ENCODE data around the gene ZNF423.

- TF ChIP-seq, protein P1, sequence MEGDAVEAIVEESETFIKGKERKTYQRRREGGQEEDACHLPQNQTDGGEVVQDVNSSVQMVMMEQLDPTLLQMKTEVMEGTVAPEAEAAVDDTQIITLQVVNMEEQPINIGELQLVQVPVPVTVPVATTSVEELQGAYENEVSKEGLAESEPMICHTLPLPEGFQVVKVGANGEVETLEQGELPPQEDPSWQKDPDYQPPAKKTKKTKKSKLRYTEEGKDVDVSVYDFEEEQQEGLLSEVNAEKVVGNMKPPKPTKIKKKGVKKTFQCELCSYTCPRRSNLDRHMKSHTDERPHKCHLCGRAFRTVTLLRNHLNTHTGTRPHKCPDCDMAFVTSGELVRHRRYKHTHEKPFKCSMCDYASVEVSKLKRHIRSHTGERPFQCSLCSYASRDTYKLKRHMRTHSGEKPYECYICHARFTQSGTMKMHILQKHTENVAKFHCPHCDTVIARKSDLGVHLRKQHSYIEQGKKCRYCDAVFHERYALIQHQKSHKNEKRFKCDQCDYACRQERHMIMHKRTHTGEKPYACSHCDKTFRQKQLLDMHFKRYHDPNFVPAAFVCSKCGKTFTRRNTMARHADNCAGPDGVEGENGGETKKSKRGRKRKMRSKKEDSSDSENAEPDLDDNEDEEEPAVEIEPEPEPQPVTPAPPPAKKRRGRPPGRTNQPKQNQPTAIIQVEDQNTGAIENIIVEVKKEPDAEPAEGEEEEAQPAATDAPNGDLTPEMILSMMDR (conservative IDR thresholded peaks at IDR 0.05; ENCODE audit: low read depth in 2 of 2), result no peak
- no peak for TF ChIP-seq EZH2phosphoT487 (IDR thresholded peaks at IDR 0.05; ENCODE audit: unreplicated experiment)
- no peak for TF ChIP-seq JUNB (IDR thresholded peaks at IDR 0.05; ENCODE audit: unreplicated experiment)
- TF ChIP-seq CREB1 (CRISPR knock-in tag; IDR thresholded peaks at IDR 0.05; ENCODE audit: low read depth), result no peak
- TF ChIP-seq REST (IDR thresholded peaks at IDR 0.05; ENCODE audit: unreplicated experiment), result no peak
These were observed 146.9 kb downstream of the ZNF423 start for GRCh38 chr16:49709057-49709456.
